ENCODE results near the gene PKD1L1.

DNA sequence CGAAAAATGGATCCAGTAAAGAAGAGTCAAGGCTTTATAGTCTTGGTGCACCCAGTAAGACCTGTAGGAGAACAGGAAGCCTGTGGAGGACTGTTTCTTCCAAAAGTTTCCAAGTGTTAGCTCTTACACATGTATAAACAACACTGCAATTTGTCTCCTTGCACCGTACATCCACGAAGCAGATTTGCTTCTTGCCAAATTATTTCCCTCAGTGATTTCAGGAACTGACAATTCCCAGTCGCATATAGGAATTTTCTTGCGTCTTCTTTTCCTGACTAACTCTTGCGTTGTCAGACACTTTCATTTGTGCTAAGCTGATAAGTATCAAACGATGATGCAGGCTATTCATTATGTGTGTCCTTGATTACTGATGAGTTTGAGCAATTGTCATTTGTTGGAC is 182.1 kb downstream of the PKD1L1 start:
- TF ChIP-seq POLR2AphosphoS5 (IDR thresholded peaks at IDR 0.05) (peak; percentile 10), EP300 (IDR thresholded peaks at IDR 0.05) (no peak)

All from gastroesophageal sphincter (tissue), 2 donors.